GM12875 (cell line): ENCODE measurements around the gene CACNA1H.

ENCODE experiments used
- H3K4me3 ChIP-seq: one replicate; pipeline ENCODE4 v1.5.1; 2011; ENCODE audit warnings: low read depth, low read length, control low read depth
- TF ChIP-seq, protein P1 (sequence below): IDR thresholded peaks from 2 replicates; pipeline ENCODE4 v1.5.1; 2011; ENCODE audit warnings: low read depth, mild to moderate bottlenecking, control low read depth, inconsistent platforms, low read length, moderate library complexity, borderline replicate concordance; ENCODE audit not compliant: insufficient read depth

The CACNA1H gene

DNA sequence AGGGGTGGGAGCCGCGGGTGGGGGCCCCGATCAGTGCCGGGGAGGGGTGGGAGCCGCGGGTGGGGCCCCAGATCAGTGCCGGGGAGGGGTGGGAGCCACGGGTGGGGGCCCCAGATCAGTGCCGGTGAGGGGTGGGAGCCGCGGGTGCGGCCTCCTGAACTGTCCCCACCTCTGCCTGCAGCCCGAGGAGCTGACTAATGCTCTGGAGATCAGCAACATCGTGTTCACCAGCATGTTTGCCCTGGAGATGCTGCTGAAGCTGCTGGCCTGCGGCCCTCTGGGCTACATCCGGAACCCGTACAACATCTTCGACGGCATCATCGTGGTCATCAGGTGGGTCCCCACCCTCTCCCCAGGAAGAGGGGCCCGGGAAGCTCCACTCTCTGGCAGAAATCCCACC is 52.0 kb downstream of the CACNA1H start:
- no peak overlapping the region for H3K4me3 ChIP-seq
- TF ChIP-seq, protein P1, sequence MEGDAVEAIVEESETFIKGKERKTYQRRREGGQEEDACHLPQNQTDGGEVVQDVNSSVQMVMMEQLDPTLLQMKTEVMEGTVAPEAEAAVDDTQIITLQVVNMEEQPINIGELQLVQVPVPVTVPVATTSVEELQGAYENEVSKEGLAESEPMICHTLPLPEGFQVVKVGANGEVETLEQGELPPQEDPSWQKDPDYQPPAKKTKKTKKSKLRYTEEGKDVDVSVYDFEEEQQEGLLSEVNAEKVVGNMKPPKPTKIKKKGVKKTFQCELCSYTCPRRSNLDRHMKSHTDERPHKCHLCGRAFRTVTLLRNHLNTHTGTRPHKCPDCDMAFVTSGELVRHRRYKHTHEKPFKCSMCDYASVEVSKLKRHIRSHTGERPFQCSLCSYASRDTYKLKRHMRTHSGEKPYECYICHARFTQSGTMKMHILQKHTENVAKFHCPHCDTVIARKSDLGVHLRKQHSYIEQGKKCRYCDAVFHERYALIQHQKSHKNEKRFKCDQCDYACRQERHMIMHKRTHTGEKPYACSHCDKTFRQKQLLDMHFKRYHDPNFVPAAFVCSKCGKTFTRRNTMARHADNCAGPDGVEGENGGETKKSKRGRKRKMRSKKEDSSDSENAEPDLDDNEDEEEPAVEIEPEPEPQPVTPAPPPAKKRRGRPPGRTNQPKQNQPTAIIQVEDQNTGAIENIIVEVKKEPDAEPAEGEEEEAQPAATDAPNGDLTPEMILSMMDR = no peak

DNA sequence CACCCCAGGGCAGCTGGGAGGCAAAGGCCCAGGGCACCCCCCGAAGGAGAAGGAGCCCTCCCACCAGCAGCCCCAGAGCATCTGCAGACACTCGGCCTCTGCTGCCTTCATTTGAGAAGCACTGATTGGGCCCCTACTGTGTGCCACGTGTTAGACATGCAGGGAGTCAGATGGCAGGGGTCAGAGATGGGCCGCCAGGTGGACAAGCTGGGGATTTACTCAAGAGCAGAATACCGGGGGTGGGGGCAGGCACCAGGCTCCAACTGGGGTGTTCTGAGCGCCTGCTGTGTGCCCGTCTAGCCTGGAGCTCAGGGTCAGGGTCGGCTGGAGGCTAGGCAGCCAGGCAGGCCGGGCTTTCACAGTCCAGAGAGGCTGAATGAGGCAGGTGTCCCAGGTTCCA is 53.4 kb downstream of the CACNA1H start:
- TF ChIP-seq, protein P1 = no peak
- H3K4me3 ChIP-seq = no peak overlapping the region

DNA sequence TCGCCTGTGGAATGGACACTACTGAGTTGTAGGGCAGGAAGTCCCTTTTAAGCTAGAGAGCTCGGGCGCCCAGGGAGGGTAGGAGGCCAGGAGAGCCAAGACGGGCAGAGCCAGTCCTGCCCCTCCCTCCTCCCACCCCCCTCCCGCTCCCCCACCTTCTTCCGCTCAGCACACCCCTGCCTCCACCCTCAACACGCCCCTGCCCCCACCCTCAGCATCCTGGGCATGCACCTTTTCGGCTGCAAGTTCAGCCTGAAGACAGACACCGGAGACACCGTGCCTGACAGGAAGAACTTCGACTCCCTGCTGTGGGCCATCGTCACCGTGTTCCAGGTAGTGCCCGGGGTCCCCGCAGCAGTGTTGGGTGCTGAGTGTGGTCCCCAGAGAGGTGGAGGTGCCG is 53.9 kb downstream of the CACNA1H start:
- TF ChIP-seq, protein P1 = no peak

DNA sequence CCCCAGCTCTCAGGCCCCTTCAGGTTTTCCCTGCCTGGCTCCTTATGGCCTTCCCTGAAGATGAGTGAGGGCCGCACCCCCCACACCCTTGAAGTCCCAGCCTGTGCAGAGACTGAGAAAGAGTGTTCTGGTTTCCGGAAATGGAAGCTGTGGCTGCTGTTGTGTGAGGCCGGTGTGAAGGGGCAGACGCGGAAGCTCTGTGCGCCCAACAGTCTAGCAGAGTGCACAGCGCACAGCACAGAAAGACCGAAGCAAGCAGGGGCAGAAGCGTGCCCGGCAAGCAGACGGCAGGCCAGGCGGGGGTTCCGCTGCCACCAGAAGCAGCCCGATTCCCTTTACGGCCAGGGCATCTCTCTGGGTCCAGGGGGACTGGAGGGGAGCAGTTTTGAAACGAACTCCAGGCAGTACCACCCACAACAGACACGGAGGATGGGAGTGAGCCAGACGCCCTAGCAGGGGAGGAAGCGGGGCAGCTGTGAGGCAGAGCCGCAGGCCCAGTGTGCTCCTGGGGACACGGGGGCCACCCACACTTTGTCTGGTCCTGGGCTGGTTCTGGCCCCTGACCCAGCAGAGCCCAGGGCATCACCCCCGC is 55.4 kb downstream of the CACNA1H start:
- TF ChIP-seq, protein P1 = no peak
- no peak overlapping the region for H3K4me3 ChIP-seq

More for the DNA sequence above, 53.9 kb downstream of the CACNA1H start:
- no peak overlapping the region for H3K4me3 ChIP-seq

DNA sequence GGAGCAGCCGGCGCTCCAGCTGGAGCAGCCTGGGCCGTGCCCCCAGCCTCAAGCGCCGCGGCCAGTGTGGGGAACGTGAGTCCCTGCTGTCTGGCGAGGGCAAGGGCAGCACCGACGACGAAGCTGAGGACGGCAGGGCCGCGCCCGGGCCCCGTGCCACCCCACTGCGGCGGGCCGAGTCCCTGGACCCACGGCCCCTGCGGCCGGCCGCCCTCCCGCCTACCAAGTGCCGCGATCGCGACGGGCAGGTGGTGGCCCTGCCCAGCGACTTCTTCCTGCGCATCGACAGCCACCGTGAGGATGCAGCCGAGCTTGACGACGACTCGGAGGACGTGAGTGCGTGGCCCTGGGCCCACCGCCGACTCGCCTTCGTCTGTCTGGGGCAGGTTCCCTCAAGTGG is 56.2 kb downstream of the CACNA1H start:
- TF ChIP-seq, protein P1 = no peak
- H3K4me3 ChIP-seq = no peak overlapping the region

DNA sequence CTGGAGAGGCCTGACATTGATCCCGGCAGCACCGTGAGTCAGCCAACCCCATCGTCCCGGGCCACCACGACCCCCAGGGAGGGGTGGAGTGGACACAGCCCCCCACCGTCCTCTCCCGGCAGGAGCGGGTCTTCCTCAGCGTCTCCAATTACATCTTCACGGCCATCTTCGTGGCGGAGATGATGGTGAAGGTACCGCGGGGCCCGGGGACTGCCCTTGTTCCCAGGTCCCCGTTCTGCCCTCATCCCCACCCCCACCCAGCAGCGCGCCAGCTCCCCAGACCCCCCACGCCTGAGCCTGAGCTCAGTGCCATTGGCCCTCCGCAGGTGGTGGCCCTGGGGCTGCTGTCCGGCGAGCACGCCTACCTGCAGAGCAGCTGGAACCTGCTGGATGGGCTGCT is 57.6 kb downstream of the CACNA1H start:
- H3K4me3 ChIP-seq = no peak overlapping the region
- TF ChIP-seq, protein P1 = no peak

DNA sequence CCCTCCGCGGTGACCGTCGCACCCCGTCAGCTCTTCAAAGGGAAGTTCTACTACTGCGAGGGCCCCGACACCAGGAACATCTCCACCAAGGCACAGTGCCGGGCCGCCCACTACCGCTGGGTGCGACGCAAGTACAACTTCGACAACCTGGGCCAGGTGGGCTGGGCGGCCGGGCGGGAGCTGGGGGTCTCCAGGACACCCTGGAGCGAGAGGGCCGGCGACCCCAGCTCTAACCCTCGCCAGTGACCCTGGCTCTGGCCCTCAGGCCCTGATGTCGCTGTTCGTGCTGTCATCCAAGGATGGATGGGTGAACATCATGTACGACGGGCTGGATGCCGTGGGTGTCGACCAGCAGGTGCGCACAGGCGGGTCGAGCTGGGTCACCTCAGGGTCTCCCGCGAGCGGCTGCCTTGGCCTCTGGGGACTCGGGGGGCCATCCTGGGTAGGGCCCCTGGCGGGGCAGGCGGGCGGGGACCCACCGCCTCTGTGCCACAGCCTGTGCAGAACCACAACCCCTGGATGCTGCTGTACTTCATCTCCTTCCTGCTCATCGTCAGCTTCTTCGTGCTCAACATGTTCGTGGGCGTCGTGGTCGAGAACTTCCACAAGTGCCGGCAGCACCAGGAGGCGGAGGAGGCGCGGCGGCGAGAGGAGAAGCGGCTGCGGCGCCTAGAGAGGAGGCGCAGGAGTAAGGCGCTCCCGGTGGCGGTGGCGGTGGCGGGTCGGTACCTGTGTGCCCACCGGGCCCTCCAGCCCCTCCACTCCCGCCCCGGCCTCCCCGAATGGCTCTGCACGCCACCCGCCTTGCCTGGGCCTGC is 58.8 kb downstream of the CACNA1H start:
- TF ChIP-seq, protein P1 = no peak
- no peak overlapping the region for H3K4me3 ChIP-seq
